ENCODE results near the gene MAP7D3.
"Not testable (repeated sequence)": the region's sequence is repeated elsewhere in the genome, so short reads cannot be mapped to it uniquely, and the experiment has no call there.

The MAP7D3 gene

GRCh38 chrX:136170139-136170800, 80.9 kb downstream of the MAP7D3 start:
- no peaks in the 10 kb centered on the region for H3K9me3 Mint-ChIP-seq
- H3K36me3 Mint-ChIP-seq, result no peaks in the 10 kb centered on the region
- no peak for DNase-seq
- no peaks in the 10 kb centered on the region for H3K27me3 Mint-ChIP-seq
- no peak overlapping the region for H3K4me3 Mint-ChIP-seq
- CTCF ChIA-PET, result interaction anchor here (1.3 to 1.4 kb wide), 2 partner anchors 8 to 39 kb away, joined by 4 to 6 read pairs; no protein-coding TSS in a partner anchor
- no peak overlapping the region for H3K27ac Mint-ChIP-seq
- H3K4me1 Mint-ChIP-seq, result no peaks in the 10 kb centered on the region

GRCh38 chrX:136168929-136169735, 82.1 kb downstream of the MAP7D3 start:
- Mint-ChIP-seq H3K4me3 (no peak overlapping the region), H3K4me1 (no peaks in the 10 kb centered on the region), H3K27ac (no peak overlapping the region), H3K9me3 (no peaks in the 10 kb centered on the region), H3K36me3 (no peaks in the 10 kb centered on the region), H3K27me3 (no peaks in the 10 kb centered on the region)
- no peak for DNase-seq
- CTCF ChIA-PET, result no interaction called here

DNA sequence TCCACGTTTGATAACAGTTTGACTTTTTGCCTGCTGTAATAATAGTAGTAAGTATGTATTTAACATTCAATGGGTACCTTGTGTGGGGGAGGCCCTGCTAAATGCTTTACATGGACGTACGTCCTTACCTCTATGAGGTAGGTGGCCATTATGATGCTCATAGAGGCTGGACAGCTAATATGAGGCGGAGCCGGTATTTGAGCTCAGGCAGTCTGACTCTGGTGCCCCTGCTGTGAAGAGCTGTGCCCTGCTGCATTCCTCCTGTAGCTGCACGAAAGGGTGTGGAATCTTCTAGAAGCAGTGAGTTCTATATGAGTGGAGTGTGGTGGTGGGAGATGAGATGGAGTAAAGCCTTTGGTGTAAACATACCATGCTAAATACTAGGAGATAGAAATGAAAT, 83.2 kb downstream of the MAP7D3 start:
- H3K36me3 Mint-ChIP-seq, CTCF ChIA-PET, H3K9me3 Mint-ChIP-seq, DNase-seq, H3K4me1 Mint-ChIP-seq, H3K4me3 Mint-ChIP-seq, H3K27ac Mint-ChIP-seq, H3K27me3 Mint-ChIP-seq: not testable (repeated sequence)

GRCh38 chrX:136166221-136166855, 84.9 kb downstream of the MAP7D3 start:
- DNase-seq, result no peak
- Mint-ChIP-seq H3K27me3 (no peaks in the 10 kb centered on the region), H3K9me3 (no peaks in the 10 kb centered on the region), H3K27ac (no peak overlapping the region), H3K4me3 (no peak overlapping the region), H3K4me1 (peaks cover 4% of the 10 kb centered on the region), H3K36me3 (no peaks in the 10 kb centered on the region)
- CTCF ChIA-PET, result interaction anchor here (0.8 to 2.2 kb wide), 10 partner anchors 31 to 529 kb away, joined by 3 to 11 read pairs (median 4); no protein-coding TSS in a partner anchor

DNA sequence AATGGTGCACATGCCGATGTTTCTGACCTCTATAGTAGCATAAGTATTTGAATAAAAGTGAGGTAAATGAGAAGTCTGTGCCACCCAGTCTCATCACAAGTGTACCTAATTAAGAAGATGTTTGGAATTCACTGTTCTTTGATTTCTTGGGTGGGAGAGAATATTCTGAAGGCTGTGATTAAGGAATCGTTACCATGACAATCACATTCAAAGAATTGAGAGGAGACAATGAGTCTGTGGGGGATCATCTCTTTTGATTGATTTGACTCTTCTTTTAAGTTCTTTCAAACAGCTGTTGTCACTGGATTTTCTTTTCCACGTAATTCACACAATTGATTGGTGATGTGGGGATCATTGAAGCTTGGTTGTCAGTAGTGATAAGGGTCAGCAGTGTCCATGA, 85.8 kb downstream of the MAP7D3 start:
- no peak for DNase-seq
- Mint-ChIP-seq H3K9me3 (no peaks in the 10 kb centered on the region), H3K27ac (no peak overlapping the region), H3K27me3 (no peaks in the 10 kb centered on the region), H3K36me3 (no peaks in the 10 kb centered on the region), H3K4me1 (peaks cover 4% of the 10 kb centered on the region), H3K4me3 (no peak overlapping the region)
- CTCF ChIA-PET, result interaction anchor here (0.8 to 2.2 kb wide), 9 partner anchors 31 to 140 kb away, joined by 3 to 11 read pairs (median 4); no protein-coding TSS in a partner anchor

DNA sequence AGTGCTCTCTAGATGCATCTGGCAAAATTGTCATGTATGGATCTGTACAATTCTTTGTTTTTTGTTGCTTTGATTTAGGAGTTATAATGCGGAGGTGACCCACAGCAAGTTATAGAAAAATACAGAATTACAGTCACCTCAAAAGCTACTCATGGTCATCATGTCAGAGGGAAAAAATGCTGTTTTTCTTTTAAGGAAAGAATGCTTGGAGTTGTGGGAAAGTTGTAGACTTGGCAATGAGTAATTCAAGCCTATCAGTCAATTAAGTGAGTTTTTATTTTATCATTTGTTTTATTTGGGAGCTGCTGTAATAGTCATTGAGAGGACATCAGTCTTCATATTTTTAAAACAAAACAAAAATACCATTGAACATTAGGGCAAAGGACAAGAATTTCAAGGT, 87.5 kb downstream of the MAP7D3 start:
- DNase-seq, result no peak
- H3K4me3 Mint-ChIP-seq, result no peak overlapping the region
- H3K4me1 Mint-ChIP-seq, result peaks cover 4% of the 10 kb centered on the region
- H3K9me3 Mint-ChIP-seq, result no peaks in the 10 kb centered on the region
- CTCF ChIA-PET, result interaction anchor here (0.6 to 6.4 kb wide), 13 partner anchors 7 to 134 kb away, joined by 3 to 96 read pairs (median 4); no protein-coding TSS in a partner anchor
- no peaks in the 10 kb centered on the region for H3K27me3 Mint-ChIP-seq
- H3K27ac Mint-ChIP-seq, result no peak overlapping the region
- no peaks in the 10 kb centered on the region for H3K36me3 Mint-ChIP-seq

Data from activated naive CD4-positive, alpha-beta T cell treated with anti-CD3 and anti-CD28 coated beads, Interleukin-2, amount 10 ng/mL, durations not matched to agents 7 days and 5 days (primary cell).